ENCODE measurements around the gene LHFPL4. TPM values are rescaled to one million over a fixed set of nuclear protein-coding genes. Genes with fewer than 3 reads are reported as not detected.

The LHFPL4 gene
- 0.12 TPM in 1 of 2 replicates, not detected in the other for total RNA-seq (ENCODE audit: low replicate concordance)

DNA sequence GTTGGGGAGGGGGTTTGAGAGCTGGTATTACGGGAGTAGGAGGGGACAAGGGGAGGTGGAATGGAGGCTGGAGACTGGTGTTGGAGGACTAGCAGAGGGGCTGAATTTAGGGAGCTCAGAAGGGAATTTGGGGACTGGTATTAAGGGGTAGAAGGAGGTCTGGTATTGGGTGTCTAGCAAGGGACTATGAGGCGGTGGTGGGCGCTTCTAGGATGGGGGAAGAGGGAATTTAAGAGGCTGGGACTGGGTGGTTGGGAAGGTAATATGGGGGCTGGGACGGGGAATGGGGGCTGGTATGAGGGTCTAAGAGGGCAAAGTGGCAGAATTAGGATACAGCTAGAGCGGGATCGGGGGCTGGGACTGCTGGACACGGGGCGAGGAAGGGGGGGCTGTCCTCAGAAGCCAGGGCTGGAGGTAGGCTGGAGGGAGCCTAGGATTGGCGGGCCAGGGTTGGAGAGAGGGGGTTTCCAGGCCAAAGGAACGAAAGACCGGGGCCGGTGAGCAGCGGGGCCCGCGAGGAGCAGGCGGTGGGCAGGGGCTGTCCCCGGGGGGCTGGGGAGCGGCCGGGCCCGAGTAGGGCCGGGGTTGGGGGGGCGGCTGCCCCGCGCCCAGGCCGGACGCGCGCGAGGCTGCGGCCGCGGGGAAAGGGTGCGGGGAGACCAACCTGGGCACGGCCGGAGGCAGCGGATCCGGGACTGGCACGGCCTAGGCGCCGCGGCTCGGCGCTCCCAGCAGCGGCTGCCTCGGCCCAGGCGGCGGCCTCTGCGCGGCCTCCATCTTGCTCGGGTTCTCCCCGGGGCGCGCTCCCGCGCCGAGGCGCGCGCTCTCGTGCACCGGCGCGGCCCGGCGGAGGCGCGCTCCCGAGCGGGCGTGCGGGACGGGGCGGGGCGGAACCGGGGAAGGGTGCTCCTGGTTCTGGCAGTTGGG, at the start of gene LHFPL4:
TSS of gene LHFPL4 (minus strand) at position 802 of the 927 bp plus-strand sequence. CDS start 1,143 bp downstream, outside the sequence.

Other genes starting within 250 kb of the LHFPL4 start
- 44.9 and 76.5 TPM in 2 replicates for gene THUMPD3, start 190.8 kb downstream of the LHFPL4 start, total RNA-seq (ENCODE audit: low replicate concordance)
- 31.4 and 37.2 TPM in 2 replicates for gene SETD5, start 156.2 kb downstream of the LHFPL4 start, total RNA-seq (ENCODE audit: low replicate concordance)
- 26.6 and 29.0 TPM in 2 replicates for gene MTMR14, start 95.7 kb upstream of the LHFPL4 start, total RNA-seq (ENCODE audit: low replicate concordance)
- gene CPNE9, start 150.0 kb upstream of the LHFPL4 start, total RNA-seq (ENCODE audit: low replicate concordance) = not detected in 2 replicates
- gene BRPF1, start 177.9 kb upstream of the LHFPL4 start, total RNA-seq (ENCODE audit: low replicate concordance) = 14.1 and 14.5 TPM in 2 replicates
- 15.6 and 19.8 TPM in 2 replicates for gene OGG1, start 196.1 kb upstream of the LHFPL4 start, total RNA-seq (ENCODE audit: low replicate concordance)
- gene CAMK1, start 216.1 kb upstream of the LHFPL4 start, total RNA-seq (ENCODE audit: low replicate concordance) = 36.4 and 41.7 TPM in 2 replicates
- 25.6 and 71.0 TPM in 2 replicates for gene TADA3, start 238.7 kb upstream of the LHFPL4 start, total RNA-seq (ENCODE audit: low replicate concordance)
- 143 and 243 TPM in 2 replicates for gene ARPC4, start 239.3 kb upstream of the LHFPL4 start, total RNA-seq (ENCODE audit: low replicate concordance)

Data from smooth muscle cell of the coronary artery (primary cell).